ENCODE data around the gene SUPT5H. TPM values are rescaled to one million over a fixed set of nuclear protein-coding genes. Genes with fewer than 3 reads are reported as not detected.
A peak's percentile ranks its signal among the peaks of the same experiment; 100 is the strongest.

SUPT5H gene
- total and polyA plus RNA-seq, 10 of the 15 experiments (the other 5 are each of a cell fraction or from before 2014, with no cell fraction given) = 27.2 to 194 (median 83.6) TPM

DNA sequence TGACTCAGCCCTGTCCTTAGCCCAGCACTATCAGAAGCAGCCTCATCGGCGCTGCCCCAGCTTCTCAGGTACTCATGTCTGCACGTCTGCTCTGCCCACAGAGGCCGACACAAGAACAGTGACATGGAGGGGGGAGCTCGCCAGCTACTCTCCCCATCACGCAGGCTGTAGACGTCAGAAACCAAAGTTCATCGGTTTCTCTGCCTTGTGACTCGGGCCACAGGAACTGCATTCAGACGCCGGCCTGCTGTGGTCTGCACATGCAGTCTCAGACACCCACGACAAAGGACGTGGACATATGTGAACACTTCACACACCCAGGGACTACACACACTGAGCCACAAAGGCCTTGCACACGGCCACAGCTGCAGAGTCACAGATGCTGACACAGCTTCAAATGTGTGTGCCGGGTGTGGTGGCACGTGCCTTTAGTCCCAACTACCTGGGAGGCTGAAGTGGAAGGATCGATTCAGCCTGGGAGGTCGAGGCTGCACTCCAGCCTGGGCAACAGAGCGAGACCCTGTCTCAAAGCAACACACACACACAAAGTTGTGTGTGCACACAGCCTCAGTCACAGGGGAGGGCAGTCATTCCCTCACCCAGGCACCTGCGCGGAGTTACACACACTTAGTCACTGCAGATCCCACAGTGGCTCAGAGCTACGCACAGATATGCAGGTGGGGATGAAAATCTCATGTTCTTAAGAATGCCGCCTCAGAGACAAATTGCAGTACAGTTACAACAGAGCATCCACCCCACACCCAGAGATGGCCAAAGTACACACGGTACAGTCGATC lies 43.6 kb upstream of the SUPT5H start (continued):
- TF ChIP-seq SIX5 (IDR thresholded peaks at IDR 0.05; ENCODE audit: low read depth, low read length, severe bottlenecking) (no peak), LARP7 (IDR thresholded peaks at IDR 0.05) (no peak), CBX3 (IDR thresholded peaks at IDR 0.05; ENCODE audit: borderline replicate concordance, low read depth) (no peak), MTA2 (IDR thresholded peaks at IDR 0.05; ENCODE audit: low read depth) (peak; percentile 79; the same call in 1 of the 2 replicates), SP1 (IDR thresholded peaks at IDR 0.05; ENCODE audit: low read depth, low read length) (peak; percentile 32), SIN3A (IDR thresholded peaks at IDR 0.05; ENCODE audit: low read depth, low read length) (no peak), CEBPB (IDR thresholded peaks at IDR 0.05; ENCODE audit: borderline replicate concordance in 1 of 2, low read depth in 2 of 2, low read length in 2 of 2) (no peak), RFX5 (IDR thresholded peaks at IDR 0.05; ENCODE audit: low read depth, low read length) (no peak), KLF5 (IDR thresholded peaks at IDR 0.05; ENCODE audit: partially characterized antibody) (peak; percentile 71), TARDBP (IDR thresholded peaks at IDR 0.05; ENCODE audit: borderline replicate concordance) (no peak), GATAD2B (conservative IDR thresholded peaks at IDR 0.05; ENCODE audit: low read depth) (peak; percentile 0), NFYA (IDR thresholded peaks at IDR 0.05; ENCODE audit: borderline replicate concordance, low read depth, low read length) (no peak), CHD1 (IDR thresholded peaks at IDR 0.05; ENCODE audit: low read depth, low read length) (0 out of 2 replicates have a peak, but pooled peaks have one; percentile 67), SMC3 (IDR thresholded peaks at IDR 0.05; ENCODE audit: borderline replicate concordance, low read length) (0 out of 2 replicates have a peak, but pooled peaks have one; percentile 10), SMARCA5 (IDR thresholded peaks at IDR 0.05) (peak; percentile 94), PAX8 (IDR thresholded peaks at IDR 0.05) (peak; percentile 19), KDM1A (IDR thresholded peaks at IDR 0.05; ENCODE audit: borderline replicate concordance) (no peak)
- TF ChIP-seq, protein P1, sequence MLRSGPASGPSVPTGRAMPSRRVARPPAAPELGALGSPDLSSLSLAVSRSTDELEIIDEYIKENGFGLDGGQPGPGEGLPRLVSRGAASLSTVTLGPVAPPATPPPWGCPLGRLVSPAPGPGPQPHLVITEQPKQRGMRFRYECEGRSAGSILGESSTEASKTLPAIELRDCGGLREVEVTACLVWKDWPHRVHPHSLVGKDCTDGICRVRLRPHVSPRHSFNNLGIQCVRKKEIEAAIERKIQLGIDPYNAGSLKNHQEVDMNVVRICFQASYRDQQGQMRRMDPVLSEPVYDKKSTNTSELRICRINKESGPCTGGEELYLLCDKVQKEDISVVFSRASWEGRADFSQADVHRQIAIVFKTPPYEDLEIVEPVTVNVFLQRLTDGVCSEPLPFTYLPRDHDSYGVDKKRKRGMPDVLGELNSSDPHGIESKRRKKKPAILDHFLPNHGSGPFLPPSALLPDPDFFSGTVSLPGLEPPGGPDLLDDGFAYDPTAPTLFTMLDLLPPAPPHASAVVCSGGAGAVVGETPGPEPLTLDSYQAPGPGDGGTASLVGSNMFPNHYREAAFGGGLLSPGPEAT (IDR thresholded peaks at IDR 0.05; ENCODE audit: low read depth) = peak; percentile 58; the same call in 1 of the 2 replicates
- TF ChIP-seq, protein P2, sequence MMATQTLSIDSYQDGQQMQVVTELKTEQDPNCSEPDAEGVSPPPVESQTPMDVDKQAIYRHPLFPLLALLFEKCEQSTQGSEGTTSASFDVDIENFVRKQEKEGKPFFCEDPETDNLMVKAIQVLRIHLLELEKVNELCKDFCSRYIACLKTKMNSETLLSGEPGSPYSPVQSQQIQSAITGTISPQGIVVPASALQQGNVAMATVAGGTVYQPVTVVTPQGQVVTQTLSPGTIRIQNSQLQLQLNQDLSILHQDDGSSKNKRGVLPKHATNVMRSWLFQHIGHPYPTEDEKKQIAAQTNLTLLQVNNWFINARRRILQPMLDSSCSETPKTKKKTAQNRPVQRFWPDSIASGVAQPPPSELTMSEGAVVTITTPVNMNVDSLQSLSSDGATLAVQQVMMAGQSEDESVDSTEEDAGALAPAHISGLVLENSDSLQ (IDR thresholded peaks at IDR 0.05) = peak; percentile 37; the same call in 1 of the 2 replicates
- TF ChIP-seq, protein P3, sequence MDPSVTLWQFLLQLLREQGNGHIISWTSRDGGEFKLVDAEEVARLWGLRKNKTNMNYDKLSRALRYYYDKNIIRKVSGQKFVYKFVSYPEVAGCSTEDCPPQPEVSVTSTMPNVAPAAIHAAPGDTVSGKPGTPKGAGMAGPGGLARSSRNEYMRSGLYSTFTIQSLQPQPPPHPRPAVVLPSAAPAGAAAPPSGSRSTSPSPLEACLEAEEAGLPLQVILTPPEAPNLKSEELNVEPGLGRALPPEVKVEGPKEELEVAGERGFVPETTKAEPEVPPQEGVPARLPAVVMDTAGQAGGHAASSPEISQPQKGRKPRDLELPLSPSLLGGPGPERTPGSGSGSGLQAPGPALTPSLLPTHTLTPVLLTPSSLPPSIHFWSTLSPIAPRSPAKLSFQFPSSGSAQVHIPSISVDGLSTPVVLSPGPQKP (IDR thresholded peaks at IDR 0.05; ENCODE audit: low read depth, low read length) = peak; percentile 59; the same call in 1 of the 2 replicates
- TF ChIP-seq, protein P4, sequence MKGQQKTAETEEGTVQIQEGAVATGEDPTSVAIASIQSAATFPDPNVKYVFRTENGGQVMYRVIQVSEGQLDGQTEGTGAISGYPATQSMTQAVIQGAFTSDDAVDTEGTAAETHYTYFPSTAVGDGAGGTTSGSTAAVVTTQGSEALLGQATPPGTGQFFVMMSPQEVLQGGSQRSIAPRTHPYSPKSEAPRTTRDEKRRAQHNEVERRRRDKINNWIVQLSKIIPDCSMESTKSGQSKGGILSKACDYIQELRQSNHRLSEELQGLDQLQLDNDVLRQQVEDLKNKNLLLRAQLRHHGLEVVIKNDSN (IDR thresholded peaks at IDR 0.05; ENCODE audit: borderline replicate concordance, extremely low read length, insufficient read depth, low read depth, low read length) = no peak
- TF ChIP-seq, protein P5, sequence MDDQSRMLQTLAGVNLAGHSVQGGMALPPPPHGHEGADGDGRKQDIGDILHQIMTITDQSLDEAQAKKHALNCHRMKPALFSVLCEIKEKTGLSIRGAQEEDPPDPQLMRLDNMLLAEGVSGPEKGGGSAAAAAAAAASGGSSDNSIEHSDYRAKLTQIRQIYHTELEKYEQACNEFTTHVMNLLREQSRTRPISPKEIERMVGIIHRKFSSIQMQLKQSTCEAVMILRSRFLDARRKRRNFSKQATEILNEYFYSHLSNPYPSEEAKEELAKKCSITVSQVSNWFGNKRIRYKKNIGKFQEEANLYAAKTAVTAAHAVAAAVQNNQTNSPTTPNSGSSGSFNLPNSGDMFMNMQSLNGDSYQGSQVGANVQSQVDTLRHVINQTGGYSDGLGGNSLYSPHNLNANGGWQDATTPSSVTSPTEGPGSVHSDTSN (IDR thresholded peaks at IDR 0.05; ENCODE audit: insufficient replicate concordance, low read depth, low read length) = peak; percentile 29

All from GM12878 (cell line).